GM19395 (cell line): ENCODE results near the gene PEPD.

Experiments used
- ATAC-seq: cut with Tn5 transposase; IDR thresholded peaks from one replicate; pipeline ENCODE4 v1.9.1; 2021; ENCODE audit warnings: mild to moderate bottlenecking, moderate library complexity; ENCODE audit not compliant: unreplicated experiment

Gene PEPD

GRCh38 chr19:33370783-33371182 lies 150.8 kb downstream of the PEPD start:
- no peak for ATAC-seq

- no peak for ATAC-seq
Observed at GRCh38 chr19:33368074-33368864, 153.3 kb downstream of the PEPD start.

- ATAC-seq, result no peak
Observed at GRCh38 chr19:33366897-33367296, 154.7 kb downstream of the PEPD start.

- no peak for ATAC-seq
Observed at GRCh38 chr19:33366127-33366526, 155.5 kb downstream of the PEPD start.

DNA sequence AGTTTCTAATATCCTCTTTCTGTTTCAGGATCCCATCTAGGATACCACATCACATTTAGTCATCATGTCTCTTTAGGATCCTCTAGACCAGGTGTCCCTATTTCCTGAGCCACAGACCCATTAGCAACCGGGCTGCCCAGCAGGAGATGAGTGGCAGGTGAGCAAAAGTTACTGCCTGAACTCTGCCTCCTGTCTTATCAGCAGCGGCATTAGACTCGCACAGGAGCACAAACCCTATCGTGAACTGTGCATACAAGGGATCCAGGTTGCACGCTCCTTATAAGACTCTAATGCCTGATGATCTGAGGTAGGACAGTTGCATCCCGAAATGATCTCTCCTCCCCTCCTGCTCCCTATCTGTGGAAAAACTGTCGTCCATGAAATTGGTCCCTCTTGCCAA lies 155.9 kb downstream of the PEPD start:
- ATAC-seq, result no peak

DNA sequence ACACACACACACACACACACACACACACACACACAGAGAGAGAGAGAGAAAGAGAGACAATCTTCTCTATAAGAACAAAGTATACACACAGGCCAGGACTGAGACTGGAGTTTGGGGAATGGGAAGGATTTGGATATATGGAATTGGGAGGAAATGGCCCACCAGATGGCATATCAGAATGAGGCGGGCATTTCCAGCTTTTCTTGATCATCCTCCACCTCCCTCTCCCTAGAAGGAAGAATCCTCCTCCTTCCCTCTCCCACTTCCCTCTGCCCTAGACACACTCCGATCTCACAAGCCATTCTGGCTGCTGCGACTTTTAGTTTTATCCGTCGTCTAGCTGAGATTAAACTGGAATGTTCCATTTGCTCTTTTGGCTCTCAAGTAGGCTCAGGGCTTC lies 158.1 kb downstream of the PEPD start:
- no peak for ATAC-seq

- no peak for ATAC-seq
Observed at GRCh38 chr19:33362508-33363228, 158.9 kb downstream of the PEPD start.

GRCh38 chr19:33359581-33359980 lies 162.0 kb downstream of the PEPD start:
- ATAC-seq, result no peak

DNA sequence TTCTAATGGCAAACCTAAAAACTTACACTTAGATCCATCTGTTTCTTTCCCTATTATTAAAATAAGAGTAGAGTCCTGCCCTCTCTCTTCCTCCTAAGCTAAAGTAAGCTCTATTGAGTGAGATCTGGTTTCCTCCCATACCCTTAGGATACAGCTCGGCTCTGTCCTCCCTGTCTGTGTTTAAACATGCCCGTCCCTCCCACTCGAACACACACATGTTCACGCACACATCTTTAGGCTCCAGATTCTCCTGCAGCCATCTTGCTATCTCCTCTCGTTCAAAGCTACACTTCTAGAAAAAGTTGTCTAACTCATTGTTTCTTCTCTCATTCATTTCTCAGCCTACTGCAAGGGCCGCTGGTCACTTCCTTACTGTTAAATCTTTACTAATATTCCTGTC lies 163.2 kb downstream of the PEPD start:
- ATAC-seq, result no peak

GRCh38 chr19:33357556-33357955 lies 164.0 kb downstream of the PEPD start:
- ATAC-seq, result no peak

- no peak for ATAC-seq
Observed at GRCh38 chr19:33355535-33355934, 166.1 kb downstream of the PEPD start.

- ATAC-seq, result no peak
Observed at GRCh38 chr19:33350538-33351309, 170.9 kb downstream of the PEPD start.

DNA sequence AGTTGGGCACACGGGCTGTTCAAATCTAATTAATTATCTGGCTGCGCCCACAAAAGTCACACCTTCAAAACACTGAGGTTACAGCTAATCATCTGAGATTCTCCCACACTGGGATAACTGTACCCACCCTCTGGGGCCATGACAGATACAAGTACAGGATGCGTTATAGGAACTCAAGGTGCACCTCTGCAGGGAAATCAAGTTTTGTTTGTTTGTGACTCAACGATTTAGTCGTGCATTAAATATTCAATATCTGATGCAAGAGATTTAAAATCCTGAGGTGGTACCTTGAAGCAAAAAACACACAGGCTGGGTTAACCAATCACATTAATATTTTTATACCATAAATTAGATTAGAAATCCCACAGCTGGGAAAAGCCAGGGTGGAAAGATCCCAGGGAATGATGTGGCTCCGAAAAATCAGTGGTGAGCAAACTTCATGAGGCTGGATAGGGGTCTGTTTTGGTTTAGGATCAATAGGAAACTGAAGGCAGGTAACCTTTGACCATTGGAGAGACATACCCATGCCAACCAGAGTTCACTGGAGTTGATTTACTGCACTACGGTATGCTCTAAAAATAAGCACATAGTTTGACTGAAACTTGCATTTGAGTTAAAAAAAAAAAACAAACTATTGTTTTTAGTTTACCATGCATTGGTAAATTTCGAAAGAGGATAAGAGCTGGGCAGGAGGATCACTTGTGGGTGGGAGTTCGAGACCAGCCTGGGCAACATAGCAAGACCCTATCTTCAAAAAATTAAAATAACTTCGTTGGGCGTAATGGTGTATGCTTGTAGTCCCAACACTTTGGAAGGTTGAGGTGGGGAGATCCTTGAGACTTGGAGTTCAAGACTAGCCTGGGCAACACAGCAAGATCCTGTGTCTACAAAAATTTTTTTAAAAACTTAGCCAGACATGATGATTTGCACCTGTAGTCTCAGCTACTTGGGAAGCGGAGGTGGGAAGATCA lies 172.0 kb downstream of the PEPD start:
- ATAC-seq, result no peak

- no peak for ATAC-seq
Observed at GRCh38 chr19:33348301-33349010, 173.1 kb downstream of the PEPD start.

DNA sequence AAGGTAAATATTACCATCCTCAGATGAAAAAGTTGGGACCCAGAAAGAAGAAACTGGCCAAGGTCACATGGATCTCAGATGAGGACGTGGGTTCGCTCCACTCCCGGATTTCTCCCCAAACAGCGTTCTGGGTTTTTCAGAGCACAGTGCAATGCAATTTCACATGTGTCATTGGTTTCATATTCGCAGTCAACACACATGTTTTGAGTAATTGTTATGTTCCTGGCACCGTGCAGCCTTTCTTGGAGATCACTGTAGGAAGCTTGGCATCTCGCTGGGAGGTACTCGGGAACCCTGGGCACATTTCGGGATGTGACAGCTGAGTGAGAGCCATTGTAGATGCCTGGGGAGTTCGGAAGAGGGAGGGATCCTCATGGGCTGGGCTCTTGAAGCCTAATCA lies 174.3 kb downstream of the PEPD start:
- ATAC-seq, result no peak

DNA sequence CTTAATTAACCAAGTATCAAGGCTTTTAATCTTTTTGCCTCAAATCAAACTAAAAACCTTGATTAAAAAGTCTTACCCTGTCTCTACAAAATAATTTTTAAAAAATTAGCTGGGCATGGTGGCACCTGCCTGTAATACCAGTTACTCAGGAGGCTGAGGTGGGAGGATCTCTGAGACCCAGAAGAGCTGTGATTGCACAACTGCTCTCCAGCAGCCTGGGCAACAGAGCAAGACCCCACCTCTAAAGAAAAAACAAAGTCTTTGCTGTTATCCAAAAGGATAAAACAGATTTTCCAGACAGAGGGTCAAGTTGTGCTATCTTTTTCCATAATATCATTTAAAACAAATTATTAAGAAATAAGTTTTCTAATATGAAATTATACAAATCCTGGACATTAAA lies 174.9 kb downstream of the PEPD start:
- ATAC-seq, result no peak

GRCh38 chr19:33345163-33345562 lies 176.4 kb downstream of the PEPD start:
- ATAC-seq, result no peak

DNA sequence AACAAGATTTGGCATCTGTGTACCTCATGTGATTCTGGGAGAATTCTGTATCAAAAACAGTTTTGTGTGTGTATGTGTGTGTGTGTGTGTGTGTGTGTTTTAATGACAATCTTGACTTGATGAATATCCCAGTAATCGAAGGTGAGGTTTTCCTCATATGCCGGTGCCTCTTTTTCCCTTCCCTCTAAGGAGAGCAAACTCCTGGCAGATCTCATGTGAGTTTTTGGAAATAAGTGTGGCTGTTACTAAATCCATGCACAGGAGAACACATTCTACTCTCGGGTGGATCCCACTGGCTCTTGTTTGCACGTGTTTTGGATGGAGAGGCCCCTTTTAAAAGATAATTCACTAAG lies 177.0 kb downstream of the PEPD start:
- no peak for ATAC-seq

GRCh38 chr19:33343859-33344572 lies 177.6 kb downstream of the PEPD start:
- no peak for ATAC-seq
